ENCODE results near the gene PLK4.

- TF ChIP-seq EZH2 (IDR thresholded peaks at IDR 0.05; ENCODE audit: low read depth, unreplicated experiment): no peak
- no peak for TF ChIP-seq JUNB (IDR thresholded peaks at IDR 0.05; ENCODE audit: unreplicated experiment)
- no peak for TF ChIP-seq CTCF (conservative IDR thresholded peaks at IDR 0.05; ENCODE audit: low read depth in 2 of 2)
- no peak for TF ChIP-seq EZH2phosphoT487 (IDR thresholded peaks at IDR 0.05; ENCODE audit: unreplicated experiment)
- TF ChIP-seq POLR2AphosphoS5 (IDR thresholded peaks at IDR 0.05; ENCODE audit: low read depth): no peak
- TF ChIP-seq REST (IDR thresholded peaks at IDR 0.05; ENCODE audit: unreplicated experiment): no peak
- no peak for TF ChIP-seq CREB1 (CRISPR knock-in tag; IDR thresholded peaks at IDR 0.05; ENCODE audit: low read depth)
- TF ChIP-seq ETS1 (IDR thresholded peaks at IDR 0.05): no peak
- no peak for TF ChIP-seq ZNF114 (CRISPR knock-in tag; IDR thresholded peaks at IDR 0.05)
- no peak for TF ChIP-seq ZNF331 (CRISPR knock-in tag; IDR thresholded peaks at IDR 0.05; ENCODE audit: low read depth)
- no peak for TF ChIP-seq STAT1 (IDR thresholded peaks at IDR 0.05; ENCODE audit: unreplicated experiment)
- TF ChIP-seq ZNF462 (CRISPR knock-in tag; IDR thresholded peaks at IDR 0.05): no peak
Measured at GRCh38 chr4:127844601-127845116, 36.0 kb upstream of the PLK4 start.

All from GM23338 (cell line).